Measurements from ENCODE around the gene ZNF625. TPM values are rescaled to one million over a fixed set of nuclear protein-coding genes. Genes with fewer than 3 reads are reported as not detected.

ZNF625 gene
- total RNA-seq, 1 experiment from 2014 or later: not detected

DNA sequence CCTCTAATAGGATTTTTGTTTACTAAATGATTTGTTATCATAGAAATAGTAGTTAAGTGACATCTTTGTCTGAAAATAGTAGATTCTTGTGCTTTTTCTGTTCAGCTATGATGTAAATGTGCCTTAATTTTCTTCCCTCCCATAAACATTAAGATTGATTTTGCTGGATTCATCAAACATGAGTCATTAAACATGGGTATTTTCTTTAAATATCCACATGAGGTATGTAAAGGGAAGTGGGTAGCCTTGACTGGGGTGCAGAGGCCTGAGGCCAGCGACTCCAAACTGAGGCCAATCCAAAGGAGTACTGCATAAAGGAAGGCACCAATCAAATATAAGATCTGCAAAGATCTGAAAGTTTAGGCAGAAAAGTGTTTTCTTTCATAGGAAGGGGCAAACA, 10.1 kb upstream of the ZNF625 start:
- Mint-ChIP-seq H3K27me3 (ENCODE audit: unreplicated experiment) (no peaks in the 10 kb centered on the region), H3K36me3 (ENCODE audit: insufficient read depth, unreplicated experiment) (peaks cover 25% of the 10 kb centered on the region), H3K4me3 (ENCODE audit: low read depth, unreplicated experiment) (no peak overlapping the region), H3K9me3 (ENCODE audit: low read depth, unreplicated experiment) (peaks cover 5% of the 10 kb centered on the region), H3K27ac (ENCODE audit: unreplicated experiment) (no peak overlapping the region), H3K4me1 (ENCODE audit: low read depth, unreplicated experiment) (peaks cover 9% of the 10 kb centered on the region)
- CTCF ChIA-PET: no interaction called here
- no peak for DNase-seq
- intact Hi-C loops (cut with micrococcal nuclease; ENCODE audit: unreplicated experiment): no loop called here
- no TSS peak for BruUV-seq (replicated peaks)
- no peak for TF ChIP-seq CTCF (IDR thresholded peaks at IDR 0.05; ENCODE audit: unreplicated experiment)

DNA sequence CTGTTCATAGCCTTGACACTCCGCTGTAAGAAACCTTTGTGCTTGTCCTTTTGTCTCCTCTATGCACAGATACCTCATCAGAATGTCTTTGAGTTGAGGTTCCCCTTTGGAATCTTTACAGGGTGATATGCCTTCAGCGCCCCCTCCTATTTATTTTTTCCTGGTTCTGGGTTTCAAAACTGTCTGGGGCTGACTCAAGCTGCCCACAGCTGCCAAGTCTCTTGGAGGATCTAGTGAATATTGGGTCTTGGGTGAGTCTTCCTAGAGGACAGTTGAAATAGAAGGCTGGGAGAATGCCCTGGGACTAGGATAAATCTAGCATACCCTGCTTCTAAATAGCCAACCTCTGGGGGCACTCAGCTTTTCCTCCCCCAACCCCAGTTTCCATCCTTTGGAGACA, 7.3 kb upstream of the ZNF625 start:
- H3K4me1 Mint-ChIP-seq (ENCODE audit: low read depth, unreplicated experiment): peaks cover 9% of the 10 kb centered on the region
- CTCF ChIA-PET: interaction anchor here (0.5 to 1.3 kb wide), 2 partner anchors 75 to 366 kb away, joined by 3 to 4 read pairs; no protein-coding TSS in a partner anchor
- no TSS peak for BruUV-seq (replicated peaks)
- no peaks in the 10 kb centered on the region for H3K27me3 Mint-ChIP-seq (ENCODE audit: unreplicated experiment)
- H3K4me3 Mint-ChIP-seq (ENCODE audit: low read depth, unreplicated experiment): peak overlapping the region; percentile 92
- H3K27ac Mint-ChIP-seq (ENCODE audit: unreplicated experiment): peak overlapping the region; percentile 96
- peaks cover 5% of the 10 kb centered on the region for H3K9me3 Mint-ChIP-seq (ENCODE audit: low read depth, unreplicated experiment)
- no peak for TF ChIP-seq CTCF (IDR thresholded peaks at IDR 0.05; ENCODE audit: unreplicated experiment)
- intact Hi-C loops (cut with micrococcal nuclease; ENCODE audit: unreplicated experiment): no loop called here
- peaks cover 25% of the 10 kb centered on the region for H3K36me3 Mint-ChIP-seq (ENCODE audit: insufficient read depth, unreplicated experiment)
- DNase-seq: no peak

GRCh38 chr19:12162882-12163806, 6.6 kb upstream of the ZNF625 start, which contains the start of gene ZNF136:
TSS of gene ZNF136 (plus strand) at chr19:12163096. CDS start at chr19:12163204, 108 bp downstream.
- CTCF ChIA-PET: interaction anchor here (0.5 to 1.3 kb wide), 4 partner anchors 75 to 366 kb away, joined by 3 to 4 read pairs (median 3); partner anchors contain the start of gene ZNF442
- Mint-ChIP-seq H3K27me3 (ENCODE audit: unreplicated experiment) (no peaks in the 10 kb centered on the region), H3K4me3 (ENCODE audit: low read depth, unreplicated experiment) (peak within 1 kb of the TSS; percentile 92), H3K27ac (ENCODE audit: unreplicated experiment) (peak within 1 kb of the TSS; percentile 96), H3K9me3 (ENCODE audit: low read depth, unreplicated experiment) (peaks cover 5% of the 10 kb centered on the region), H3K4me1 (ENCODE audit: low read depth, unreplicated experiment) (peaks cover 9% of the 10 kb centered on the region), H3K36me3 (ENCODE audit: insufficient read depth, unreplicated experiment) (peaks cover 25% of the 10 kb centered on the region)
- intact Hi-C loops (cut with micrococcal nuclease; ENCODE audit: unreplicated experiment): no loop called here
- BruUV-seq (replicated peaks): no TSS peak
- peak; percentile 84 for DNase-seq
- no peak for TF ChIP-seq CTCF (IDR thresholded peaks at IDR 0.05; ENCODE audit: unreplicated experiment)

DNA sequence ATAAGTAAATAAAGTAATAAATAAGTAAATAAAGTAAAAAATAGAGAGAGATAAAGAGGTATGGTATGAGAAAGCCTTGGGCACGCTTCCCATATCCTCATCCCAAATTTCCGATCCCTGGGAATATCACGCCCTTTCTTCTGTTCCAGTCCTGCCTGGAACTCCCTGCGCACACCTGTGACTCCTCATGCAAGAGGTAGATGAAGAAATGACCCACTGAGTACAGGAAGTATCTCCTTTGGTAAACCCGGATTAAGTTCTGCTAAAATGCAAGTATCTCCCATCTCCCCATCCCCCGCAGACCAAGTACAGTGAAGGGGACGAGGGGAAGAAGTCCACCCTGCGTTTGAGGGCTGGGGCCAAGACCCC, 6.0 kb upstream of the ZNF625 start:
- H3K36me3 Mint-ChIP-seq (ENCODE audit: insufficient read depth, unreplicated experiment): peaks cover 25% of the 10 kb centered on the region
- peak overlapping the region; percentile 92 for H3K4me3 Mint-ChIP-seq (ENCODE audit: low read depth, unreplicated experiment)
- no peaks in the 10 kb centered on the region for H3K27me3 Mint-ChIP-seq (ENCODE audit: unreplicated experiment)
- no peak for DNase-seq
- BruUV-seq (replicated peaks): no TSS peak
- H3K4me1 Mint-ChIP-seq (ENCODE audit: low read depth, unreplicated experiment): peaks cover 9% of the 10 kb centered on the region
- CTCF ChIA-PET: interaction anchor here (0.7 to 1.3 kb wide), 3 partner anchors 203 to 365 kb away, joined by 3 read pairs; partner anchors contain the start of gene ZNF442
- intact Hi-C loops (cut with micrococcal nuclease; ENCODE audit: unreplicated experiment): no loop called here
- no peak for TF ChIP-seq CTCF (IDR thresholded peaks at IDR 0.05; ENCODE audit: unreplicated experiment)
- peaks cover 5% of the 10 kb centered on the region for H3K9me3 Mint-ChIP-seq (ENCODE audit: low read depth, unreplicated experiment)
- peak overlapping the region; percentile 96 for H3K27ac Mint-ChIP-seq (ENCODE audit: unreplicated experiment)

Data from Calu3 (cell line).